Hepatic stellate cell (primary cell): ENCODE data around the gene KRTAP19-8.

Experiments
- DNase-seq: peaks from one replicate; pipeline ENCODE4 v3.0.0; 2011; ENCODE audit warnings: low spot score

The KRTAP19-8 gene

GRCh38 chr21:31012133-31013089 lies 25.9 kb downstream of the KRTAP19-8 start:
- DNase-seq: no peak

GRCh38 chr21:31011412-31011811 lies 26.9 kb downstream of the KRTAP19-8 start:
- no peak for DNase-seq

- DNase-seq: no peak
Observed at GRCh38 chr21:31008355-31008754, 29.9 kb downstream of the KRTAP19-8 start.

GRCh38 chr21:31005019-31005418 lies 33.3 kb downstream of the KRTAP19-8 start:
- no peak for DNase-seq

- no peak for DNase-seq
Observed at GRCh38 chr21:31003471-31003870, 34.8 kb downstream of the KRTAP19-8 start.

GRCh38 chr21:30997541-30997940 lies 40.7 kb downstream of the KRTAP19-8 start:
- no peak for DNase-seq

GRCh38 chr21:30996728-30997127 lies 41.5 kb downstream of the KRTAP19-8 start:
- DNase-seq: no peak

GRCh38 chr21:30994932-30995331 lies 43.3 kb downstream of the KRTAP19-8 start:
- no peak for DNase-seq

GRCh38 chr21:30990514-30991262 lies 47.6 kb downstream of the KRTAP19-8 start:
- no peak for DNase-seq

- no peak for DNase-seq
Observed at GRCh38 chr21:30988706-30989105, 49.6 kb downstream of the KRTAP19-8 start.
